ENCODE results near the gene PADI1.

The PADI1 gene

DNA sequence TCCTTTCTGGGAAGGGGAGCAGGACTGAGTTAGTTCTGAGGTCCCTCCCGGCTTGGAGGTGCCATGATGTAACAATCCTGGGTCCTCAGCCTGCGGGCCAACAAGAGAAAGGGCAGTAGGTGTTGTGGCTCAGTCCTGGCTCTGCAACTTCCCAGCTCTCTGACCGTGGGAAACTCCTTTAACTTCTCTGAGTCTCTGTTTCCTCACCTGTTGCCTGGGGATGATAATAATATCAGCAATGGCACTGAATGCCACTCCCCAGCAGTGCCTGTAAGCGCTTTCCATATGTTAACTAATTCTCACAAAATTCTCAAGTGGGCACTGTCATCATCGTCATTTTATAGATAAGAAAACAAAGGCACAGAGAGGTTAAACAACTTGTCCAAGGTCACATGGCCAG is 46.3 kb downstream of the PADI1 start:
- in situ Hi-C loops (cut with MboI; ENCODE audit: low sequenced_read_pairs, unreplicated experiment): no loop called here
- no peak for DNase-seq (ENCODE audit: low spot score)
- TF ChIP-seq, protein P1, sequence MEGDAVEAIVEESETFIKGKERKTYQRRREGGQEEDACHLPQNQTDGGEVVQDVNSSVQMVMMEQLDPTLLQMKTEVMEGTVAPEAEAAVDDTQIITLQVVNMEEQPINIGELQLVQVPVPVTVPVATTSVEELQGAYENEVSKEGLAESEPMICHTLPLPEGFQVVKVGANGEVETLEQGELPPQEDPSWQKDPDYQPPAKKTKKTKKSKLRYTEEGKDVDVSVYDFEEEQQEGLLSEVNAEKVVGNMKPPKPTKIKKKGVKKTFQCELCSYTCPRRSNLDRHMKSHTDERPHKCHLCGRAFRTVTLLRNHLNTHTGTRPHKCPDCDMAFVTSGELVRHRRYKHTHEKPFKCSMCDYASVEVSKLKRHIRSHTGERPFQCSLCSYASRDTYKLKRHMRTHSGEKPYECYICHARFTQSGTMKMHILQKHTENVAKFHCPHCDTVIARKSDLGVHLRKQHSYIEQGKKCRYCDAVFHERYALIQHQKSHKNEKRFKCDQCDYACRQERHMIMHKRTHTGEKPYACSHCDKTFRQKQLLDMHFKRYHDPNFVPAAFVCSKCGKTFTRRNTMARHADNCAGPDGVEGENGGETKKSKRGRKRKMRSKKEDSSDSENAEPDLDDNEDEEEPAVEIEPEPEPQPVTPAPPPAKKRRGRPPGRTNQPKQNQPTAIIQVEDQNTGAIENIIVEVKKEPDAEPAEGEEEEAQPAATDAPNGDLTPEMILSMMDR (IDR thresholded peaks at IDR 0.05; ENCODE audit: borderline replicate concordance, control extremely low read depth, extremely low read depth, insufficient read depth, missing control alignments): no peak

DNA sequence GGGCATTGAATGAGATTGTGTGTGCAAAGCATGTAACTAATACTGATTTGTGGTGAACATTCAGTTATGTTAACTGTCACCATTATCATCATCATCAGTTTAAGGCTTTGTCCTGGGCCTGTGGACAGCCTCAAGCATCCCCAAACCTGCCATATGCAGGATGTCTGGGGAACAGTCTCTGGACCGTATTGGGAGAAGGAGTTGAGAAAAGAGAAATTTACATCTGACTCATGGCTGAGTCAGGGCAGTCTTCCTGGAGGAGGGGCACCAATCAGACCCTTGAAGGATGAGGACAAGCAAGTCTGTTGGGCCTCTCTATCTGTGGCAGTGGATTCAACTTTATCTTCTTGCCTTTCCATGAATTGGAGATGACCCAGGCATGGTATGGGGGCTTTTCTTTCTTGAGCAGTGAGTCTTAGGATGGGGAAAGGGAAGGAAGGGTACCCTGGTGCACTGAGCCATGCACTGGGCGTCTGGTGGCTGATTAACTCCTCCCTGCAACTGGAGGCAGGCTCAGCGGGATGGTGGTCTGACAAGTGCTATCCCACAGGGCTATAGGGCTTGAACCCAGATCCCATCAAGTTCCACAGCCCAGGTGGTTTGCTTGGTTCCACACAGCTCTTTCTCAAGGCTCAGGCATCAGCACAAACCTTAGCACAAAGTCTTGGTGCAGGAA is 46.9 kb downstream of the PADI1 start:
- DNase-seq (ENCODE audit: low spot score): no peak
- in situ Hi-C loops (cut with MboI; ENCODE audit: low sequenced_read_pairs, unreplicated experiment): no loop called here
- TF ChIP-seq, protein P1 (IDR thresholded peaks at IDR 0.05; ENCODE audit: borderline replicate concordance, control extremely low read depth, extremely low read depth, insufficient read depth, missing control alignments): no peak

DNA sequence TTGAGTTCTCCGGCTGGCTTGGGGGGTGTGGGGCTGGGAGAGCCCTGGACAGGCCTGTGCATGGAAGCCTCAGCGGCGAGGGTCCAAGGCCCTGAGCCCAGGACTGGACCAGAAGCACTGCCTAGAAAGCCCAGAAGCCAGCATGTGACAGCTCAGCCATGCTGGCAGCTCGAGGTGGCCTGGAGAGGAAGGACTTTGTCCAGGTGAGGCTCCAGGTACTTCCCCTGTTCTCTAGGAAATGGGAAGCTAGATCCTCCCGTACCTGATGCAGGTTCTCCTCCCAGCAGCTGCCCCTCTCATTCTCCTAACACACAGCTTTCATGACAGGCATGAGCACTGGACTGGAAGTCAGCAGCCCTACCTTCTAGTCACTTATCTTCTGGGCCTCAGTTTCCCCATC is 50.4 kb downstream of the PADI1 start:
- TF ChIP-seq, protein P1 (IDR thresholded peaks at IDR 0.05; ENCODE audit: borderline replicate concordance, control extremely low read depth, extremely low read depth, insufficient read depth, missing control alignments): no peak
- no peak for DNase-seq (ENCODE audit: low spot score)
- in situ Hi-C loops (cut with MboI; ENCODE audit: low sequenced_read_pairs, unreplicated experiment): no loop called here

DNA sequence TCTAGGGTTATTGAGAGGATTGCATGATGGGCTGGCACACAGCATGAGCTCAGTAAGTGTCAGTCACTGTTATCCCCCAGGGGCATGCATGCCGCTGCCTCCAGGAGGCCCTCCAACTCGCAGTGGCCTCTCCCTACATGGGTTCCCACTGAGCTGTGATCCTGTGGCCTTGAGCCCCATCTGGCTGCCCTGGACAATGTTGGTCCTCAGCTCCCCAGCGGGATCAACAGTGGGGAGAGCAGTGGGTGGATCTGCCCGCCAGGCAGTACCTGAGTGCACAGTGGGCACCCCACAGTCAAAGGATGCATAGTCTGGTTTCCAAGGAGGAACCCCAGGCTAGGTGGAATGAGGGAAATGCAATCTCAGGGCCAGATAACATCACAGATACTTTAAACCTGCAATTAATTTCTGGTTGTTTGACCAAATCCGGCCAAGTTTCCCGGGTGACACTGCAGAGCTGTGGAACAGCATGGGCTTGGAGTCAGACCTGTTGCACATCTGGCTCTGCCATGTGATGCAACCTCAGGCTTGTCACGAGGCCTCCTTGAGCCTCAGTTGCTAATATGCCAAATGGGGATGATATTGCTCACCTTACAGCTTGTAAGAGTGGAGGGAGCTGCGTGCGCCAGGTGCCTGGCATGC is 53.3 kb downstream of the PADI1 start:
- in situ Hi-C loops (cut with MboI; ENCODE audit: low sequenced_read_pairs, unreplicated experiment): no loop called here
- TF ChIP-seq, protein P1 (IDR thresholded peaks at IDR 0.05; ENCODE audit: borderline replicate concordance, control extremely low read depth, extremely low read depth, insufficient read depth, missing control alignments): no peak
- no peak for DNase-seq (ENCODE audit: low spot score)

DNA sequence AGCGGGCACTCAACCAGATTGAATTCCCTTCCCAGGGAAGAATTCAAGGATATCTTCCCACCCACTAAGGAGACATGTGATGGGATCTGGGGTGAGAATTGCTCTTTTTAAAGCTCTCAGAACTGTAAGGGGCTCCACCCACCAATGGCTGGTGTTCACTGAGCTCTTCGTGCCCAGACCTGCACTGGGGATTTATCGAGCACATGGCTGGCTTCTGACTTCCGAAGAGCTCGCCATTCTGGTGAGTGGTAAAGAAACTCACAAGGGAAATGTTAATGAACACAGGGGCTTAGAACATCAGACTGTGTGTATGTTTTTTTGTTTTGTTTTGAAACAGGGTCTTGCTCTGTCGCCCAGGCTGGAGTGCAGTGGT is 53.8 kb downstream of the PADI1 start:
- DNase-seq (ENCODE audit: low spot score): no peak
- in situ Hi-C loops (cut with MboI; ENCODE audit: low sequenced_read_pairs, unreplicated experiment): no loop called here
- TF ChIP-seq, protein P1 (IDR thresholded peaks at IDR 0.05; ENCODE audit: borderline replicate concordance, control extremely low read depth, extremely low read depth, insufficient read depth, missing control alignments): no peak

DNA sequence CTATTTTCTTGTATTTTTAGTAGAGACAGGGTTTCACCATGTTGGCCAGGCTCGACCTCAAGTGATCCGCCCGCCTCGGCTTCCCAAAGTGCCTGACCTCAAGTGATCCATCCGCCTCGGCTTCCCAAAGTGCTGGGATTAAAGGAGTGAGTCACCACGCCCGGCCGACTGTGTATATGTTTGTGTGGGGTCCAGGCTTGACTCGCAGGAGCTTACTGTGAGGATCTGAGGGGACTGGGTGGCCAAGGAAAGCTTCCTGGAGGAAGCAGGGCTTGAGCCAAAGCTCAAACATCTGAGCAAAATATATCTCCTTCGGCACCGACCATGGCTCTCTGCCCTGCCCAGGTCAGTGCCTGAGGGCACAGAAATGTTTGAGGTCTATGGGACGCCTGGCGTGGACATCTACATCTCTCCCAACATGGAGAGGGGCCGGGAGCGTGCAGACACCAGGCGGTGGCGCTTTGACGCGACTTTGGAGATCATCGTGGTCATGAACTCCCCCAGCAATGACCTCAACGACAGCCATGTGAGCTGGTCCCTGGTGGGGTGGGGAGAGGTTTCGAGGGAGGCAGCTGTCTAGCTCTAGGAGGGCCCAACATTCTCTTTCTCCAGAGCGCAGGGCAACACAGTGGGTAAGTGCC is 54.4 kb downstream of the PADI1 start:
- TF ChIP-seq, protein P1 (IDR thresholded peaks at IDR 0.05; ENCODE audit: borderline replicate concordance, control extremely low read depth, extremely low read depth, insufficient read depth, missing control alignments): no peak
- in situ Hi-C loops (cut with MboI; ENCODE audit: low sequenced_read_pairs, unreplicated experiment): no loop called here
- DNase-seq (ENCODE audit: low spot score): no peak

Measured in GM13976 (cell line).